ENCODE data around the gene KRTAP5-1. TPM values are rescaled to one million over a fixed set of nuclear protein-coding genes. Genes with fewer than 3 reads are reported as not detected.
"Not testable (repeated sequence)": the region's sequence is repeated elsewhere in the genome, so short reads cannot be mapped to it uniquely, and the experiment has no call there.

The KRTAP5-1 gene
- total RNA-seq, 2 donors from 2014 or later = not detected

DNA sequence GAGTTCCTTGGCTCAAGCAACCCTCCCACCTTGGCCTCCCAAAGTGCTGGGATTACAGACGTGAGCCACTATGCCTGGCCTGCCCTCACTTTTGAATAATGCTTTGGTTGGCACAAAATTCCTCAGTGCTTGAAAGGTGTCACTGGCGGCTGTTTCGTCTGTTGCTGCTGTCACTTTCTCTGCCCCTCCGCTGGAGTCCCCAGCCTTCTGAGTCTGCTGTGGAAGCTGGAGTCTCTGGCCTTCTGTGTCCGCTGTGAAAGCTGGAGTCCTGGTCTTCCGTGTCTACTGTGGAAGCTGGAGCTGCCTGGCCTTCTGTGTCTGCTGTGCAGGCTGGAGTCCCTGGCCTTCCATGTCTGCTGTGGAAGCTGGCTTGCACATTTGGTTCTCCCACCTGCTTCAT, 4.9 kb upstream of the KRTAP5-1 start:
- WGBS, 2 experiments (ENCODE audit: insufficient coverage in 1 of 2, insufficient read length in 1 of 2) = 84 to 88% methylated on average over 6 of the region's 6 CpGs
- Histone ChIP-seq H3K4me3 (ENCODE audit: low read length) (no peak overlapping the region), H3K9me3 (ENCODE audit: control insufficient read depth, low read length) (no peaks in the 10 kb centered on the region), H3K9ac (ENCODE audit: extremely low read depth, low read length, poor library complexity, severe bottlenecking) (no peak overlapping the region), H3K4me1 (ENCODE audit: control insufficient read depth, insufficient read depth, low read length) (no peaks in the 10 kb centered on the region), H3K36me3 (ENCODE audit: control insufficient read depth, insufficient read depth, low read length) (no peaks in the 10 kb centered on the region), H3K27ac (ENCODE audit: low read depth, low read length) (no peak overlapping the region), H3K27me3 (ENCODE audit: control insufficient read depth, insufficient read depth, low read length, poor library complexity, severe bottlenecking) (no peaks in the 10 kb centered on the region)
- no peak overlapping the region for H3K27ac Mint-ChIP-seq
- TF ChIP-seq, protein P1, sequence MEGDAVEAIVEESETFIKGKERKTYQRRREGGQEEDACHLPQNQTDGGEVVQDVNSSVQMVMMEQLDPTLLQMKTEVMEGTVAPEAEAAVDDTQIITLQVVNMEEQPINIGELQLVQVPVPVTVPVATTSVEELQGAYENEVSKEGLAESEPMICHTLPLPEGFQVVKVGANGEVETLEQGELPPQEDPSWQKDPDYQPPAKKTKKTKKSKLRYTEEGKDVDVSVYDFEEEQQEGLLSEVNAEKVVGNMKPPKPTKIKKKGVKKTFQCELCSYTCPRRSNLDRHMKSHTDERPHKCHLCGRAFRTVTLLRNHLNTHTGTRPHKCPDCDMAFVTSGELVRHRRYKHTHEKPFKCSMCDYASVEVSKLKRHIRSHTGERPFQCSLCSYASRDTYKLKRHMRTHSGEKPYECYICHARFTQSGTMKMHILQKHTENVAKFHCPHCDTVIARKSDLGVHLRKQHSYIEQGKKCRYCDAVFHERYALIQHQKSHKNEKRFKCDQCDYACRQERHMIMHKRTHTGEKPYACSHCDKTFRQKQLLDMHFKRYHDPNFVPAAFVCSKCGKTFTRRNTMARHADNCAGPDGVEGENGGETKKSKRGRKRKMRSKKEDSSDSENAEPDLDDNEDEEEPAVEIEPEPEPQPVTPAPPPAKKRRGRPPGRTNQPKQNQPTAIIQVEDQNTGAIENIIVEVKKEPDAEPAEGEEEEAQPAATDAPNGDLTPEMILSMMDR (conservative IDR thresholded peaks at IDR 0.05) = no peak
- H3K4me3 Mint-ChIP-seq = no peak overlapping the region
- H3K27me3 Mint-ChIP-seq (ENCODE audit: insufficient read depth) = peaks cover 19% of the 10 kb centered on the region
- no peaks in the 10 kb centered on the region for H3K36me3 Mint-ChIP-seq (ENCODE audit: low read depth)
- H3K9me3 Mint-ChIP-seq = no peaks in the 10 kb centered on the region
- no peaks in the 10 kb centered on the region for H3K4me1 Mint-ChIP-seq
- DNase-seq = no peak

DNA sequence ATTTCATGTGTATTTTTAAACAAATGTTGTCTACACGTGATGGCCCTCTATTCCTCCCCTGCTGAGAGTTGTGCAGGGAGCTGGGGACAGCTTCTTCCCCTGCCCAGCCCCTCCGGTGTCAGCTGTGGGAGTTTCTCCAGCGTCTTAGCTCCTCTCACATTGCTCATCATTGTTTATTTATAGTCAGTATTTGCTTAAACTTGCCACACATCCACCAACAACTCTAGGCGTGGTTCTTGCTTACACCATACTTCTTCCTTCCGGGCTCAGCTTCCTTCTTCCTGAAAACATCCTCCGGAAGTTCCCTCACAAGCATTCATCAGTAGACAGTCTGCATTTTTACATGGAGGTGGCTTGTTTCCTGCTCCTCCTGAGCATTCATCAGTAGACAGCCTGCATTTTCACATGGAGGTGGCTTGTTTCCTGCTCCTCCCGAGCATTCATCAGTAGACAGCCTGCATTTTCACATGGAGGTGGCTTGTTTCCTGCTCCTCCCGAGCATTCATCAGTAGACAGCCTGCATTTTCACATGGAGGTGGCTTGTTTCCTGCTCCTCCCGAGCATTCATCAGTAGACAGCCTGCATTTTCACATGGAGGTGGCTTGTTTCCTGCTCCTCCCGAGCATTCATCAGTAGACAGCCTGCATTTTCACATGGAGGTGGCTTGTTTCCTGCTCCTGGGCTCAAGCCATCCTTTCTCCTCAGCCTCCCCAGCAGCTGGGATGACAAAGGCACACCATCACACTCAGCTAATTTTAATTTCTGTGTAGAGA, 4.3 kb upstream of the KRTAP5-1 start:
- H3K27me3 ChIP-seq (ENCODE audit: control insufficient read depth, insufficient read depth, low read length, poor library complexity, severe bottlenecking); H3K4me3 ChIP-seq (ENCODE audit: low read length); H3K27ac Mint-ChIP-seq; H3K4me3 Mint-ChIP-seq; H3K36me3 ChIP-seq (ENCODE audit: control insufficient read depth, insufficient read depth, low read length); H3K4me1 Mint-ChIP-seq; H3K9me3 ChIP-seq (ENCODE audit: control insufficient read depth, low read length); H3K4me1 ChIP-seq (ENCODE audit: control insufficient read depth, insufficient read depth, low read length); H3K9me3 Mint-ChIP-seq; H3K9ac ChIP-seq (ENCODE audit: extremely low read depth, low read length, poor library complexity, severe bottlenecking); DNase-seq; H3K27ac ChIP-seq (ENCODE audit: low read depth, low read length); H3K36me3 Mint-ChIP-seq (ENCODE audit: low read depth): not testable (repeated sequence)
- H3K27me3 Mint-ChIP-seq (ENCODE audit: insufficient read depth) = peaks cover 19% of the 10 kb centered on the region
- WGBS, 2 experiments (ENCODE audit: insufficient coverage in 1 of 2, insufficient read length in 1 of 2) = 68 to 75% methylated on average over 5 to 7 of the region's 10 CpGs

DNA sequence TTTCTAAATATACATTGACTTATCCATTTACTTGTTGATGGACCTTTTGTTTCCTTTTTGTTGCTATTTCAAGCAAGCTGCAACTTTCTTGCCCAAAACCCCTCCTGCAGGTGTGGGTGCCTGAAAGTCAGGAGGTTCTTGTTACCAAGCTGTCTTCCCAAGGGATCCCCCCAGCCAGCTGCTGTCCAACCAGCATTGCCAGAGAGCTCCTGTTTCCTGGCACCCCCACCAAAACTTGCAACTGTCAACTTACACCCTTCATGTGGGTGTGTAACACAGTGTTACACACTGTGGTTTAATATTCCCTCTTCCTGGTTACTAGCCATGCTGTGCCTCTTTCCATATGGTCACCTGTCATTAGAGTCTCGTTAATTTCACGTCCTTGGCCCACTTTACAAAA, 1.6 kb upstream of the KRTAP5-1 start:
- no peak overlapping the region for H3K27ac ChIP-seq (ENCODE audit: low read depth, low read length)
- H3K4me1 Mint-ChIP-seq = no peaks in the 10 kb centered on the region
- H3K36me3 ChIP-seq (ENCODE audit: control insufficient read depth, insufficient read depth, low read length) = no peaks in the 10 kb centered on the region
- peaks cover 8% of the 10 kb centered on the region for H3K27me3 Mint-ChIP-seq (ENCODE audit: insufficient read depth)
- no peaks in the 10 kb centered on the region for H3K9me3 ChIP-seq (ENCODE audit: control insufficient read depth, low read length)
- no peak overlapping the region for H3K9ac ChIP-seq (ENCODE audit: extremely low read depth, low read length, poor library complexity, severe bottlenecking)
- H3K4me3 ChIP-seq (ENCODE audit: low read length) = no peak overlapping the region
- no peaks in the 10 kb centered on the region for H3K4me1 ChIP-seq (ENCODE audit: control insufficient read depth, insufficient read depth, low read length)
- TF ChIP-seq, protein P1 (conservative IDR thresholded peaks at IDR 0.05) = no peak
- no peak overlapping the region for H3K4me3 Mint-ChIP-seq
- no peaks in the 10 kb centered on the region for H3K9me3 Mint-ChIP-seq
- DNase-seq = no peak
- H3K27me3 ChIP-seq (ENCODE audit: control insufficient read depth, insufficient read depth, low read length, poor library complexity, severe bottlenecking) = no peaks in the 10 kb centered on the region
- H3K36me3 Mint-ChIP-seq (ENCODE audit: low read depth) = no peaks in the 10 kb centered on the region
- 97 to 100% methylated on average over 2 of the region's 2 CpGs for WGBS, 2 experiments (ENCODE audit: insufficient coverage in 1 of 2, insufficient read length in 1 of 2)
- H3K27ac Mint-ChIP-seq = no peak overlapping the region

DNA sequence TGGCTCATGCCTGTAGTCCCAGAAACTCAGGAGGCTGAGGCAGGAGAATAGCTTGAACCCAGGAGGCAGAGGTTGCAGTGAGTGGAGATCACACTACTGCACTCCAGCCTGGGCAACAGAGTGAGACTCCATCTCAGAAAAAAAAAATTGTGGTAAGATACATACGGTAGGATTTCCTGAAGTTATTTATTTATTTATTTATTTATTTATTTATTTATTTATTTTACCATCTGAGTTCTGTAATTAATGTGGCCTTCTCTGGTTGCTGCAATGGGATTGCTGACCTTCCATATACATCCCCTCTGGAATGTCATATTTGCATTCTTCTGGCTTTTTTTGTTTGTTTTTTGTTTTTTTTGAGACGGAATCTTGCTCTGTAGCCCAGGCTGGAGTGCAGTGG, 2.2 kb downstream of the KRTAP5-1 start:
- H3K36me3 ChIP-seq (ENCODE audit: control insufficient read depth, insufficient read depth, low read length); H3K9me3 Mint-ChIP-seq; H3K27ac Mint-ChIP-seq; H3K4me3 ChIP-seq (ENCODE audit: low read length); H3K27me3 ChIP-seq (ENCODE audit: control insufficient read depth, insufficient read depth, low read length, poor library complexity, severe bottlenecking); H3K27me3 Mint-ChIP-seq (ENCODE audit: insufficient read depth); H3K4me3 Mint-ChIP-seq; H3K4me1 Mint-ChIP-seq; H3K4me1 ChIP-seq (ENCODE audit: control insufficient read depth, insufficient read depth, low read length); H3K9me3 ChIP-seq (ENCODE audit: control insufficient read depth, low read length); H3K36me3 Mint-ChIP-seq (ENCODE audit: low read depth); DNase-seq; H3K9ac ChIP-seq (ENCODE audit: extremely low read depth, low read length, poor library complexity, severe bottlenecking); H3K27ac ChIP-seq (ENCODE audit: low read depth, low read length): not testable (repeated sequence)
- WGBS, 2 experiments (ENCODE audit: insufficient coverage in 1 of 2, insufficient read length in 1 of 2) = 86% methylated on average over 1 of the region's 2 CpGs; no CpG with 5 or more reads in 1 of the 2 experiments

Data from endodermal cell (in vitro differentiated cells).